Neural progenitor cell (in vitro differentiated cells): ENCODE data around the gene ZSWIM4. TPM values are rescaled to one million over a fixed set of nuclear protein-coding genes. Genes with fewer than 3 reads are reported as not detected.

Experiments
- DNase-seq: peaks from one replicate; pipeline ENCODE4 v3.0.0-alpha.2; 2016; ENCODE audit warnings: low spot score
- H2AFZ ChIP-seq: fragments of 200-600 bp; sonication (generic); replicated peaks from 2 replicates; pipeline ENCODE4 v1.6.1; 2016; ENCODE audit warnings: antibody characterized with exemption
- H3F3A ChIP-seq: fragments of 200-600 bp; sonication (generic); 2 replicates; pipeline ENCODE4 v1.6.1; 2016; ENCODE audit warnings: antibody characterized with exemption, low read depth
- H3K27ac ChIP-seq: fragments of 200-600 bp; sonication (generic); 2 replicates; pipeline ENCODE4 v1.5.1; 2016; ENCODE audit warnings: mild to moderate bottlenecking
- H3K27me3 ChIP-seq: fragments of 200-600 bp; sonication (generic); 2 replicates; pipeline ENCODE4 v1.6.1; 2016; ENCODE audit warnings: mild to moderate bottlenecking, moderate library complexity
- H3K36me3 ChIP-seq: fragments of 200-600 bp; sonication (generic); 2 replicates; pipeline ENCODE4 v1.5.1; 2016
- H3K4me1 ChIP-seq: fragments of 200-600 bp; sonication (generic); 2 replicates; pipeline ENCODE4 v1.6.1; 2016; ENCODE audit warnings: mixed run types
- H3K4me2 ChIP-seq: fragments of 200-600 bp; sonication (generic); 2 replicates; pipeline ENCODE4 v1.6.1; 2016
- H3K4me3 ChIP-seq: fragments of 200-600 bp; sonication (generic); 2 replicates; pipeline ENCODE4 v1.5.1; 2016
- H3K79me2 ChIP-seq: fragments of 200-600 bp; sonication (generic); 2 replicates; pipeline ENCODE4 v1.6.1; 2016; ENCODE audit warnings: low read depth
- H3K9ac ChIP-seq: fragments of 200-600 bp; sonication (generic); 2 replicates; pipeline ENCODE4 v1.6.1; 2016
- H3K9me3 ChIP-seq: fragments of 200-600 bp; sonication (generic); 2 replicates; pipeline ENCODE4 v1.5.1; 2016; ENCODE audit warnings: low read depth
- H4K20me1 ChIP-seq: fragments of 200-600 bp; sonication (generic); 2 replicates; pipeline ENCODE4 v1.6.1; 2016; ENCODE audit warnings: low read depth
- H3K27ac Mint-ChIP-seq: 3 replicates; pipeline ENCODE4 v1.8.0; 2021; ENCODE audit warnings: mixed read lengths
- H3K27me3 Mint-ChIP-seq: 2 replicates; pipeline ENCODE4 v1.8.0; 2022; ENCODE audit warnings: low read depth, mild to moderate bottlenecking, inconsistent platforms, moderate library complexity, mixed read lengths; ENCODE audit not compliant: insufficient read depth
- H3K36me3 Mint-ChIP-seq: 3 replicates; pipeline ENCODE4 v1.8.0; 2021; ENCODE audit warnings: mixed read lengths
- H3K4me1 Mint-ChIP-seq: 3 replicates; pipeline ENCODE4 v1.8.0; 2021; ENCODE audit warnings: mixed read lengths
- H3K4me3 Mint-ChIP-seq: 3 replicates; pipeline ENCODE4 v1.8.0; 2021; ENCODE audit warnings: mild to moderate bottlenecking, moderate library complexity, mixed read lengths
- H3K9me3 Mint-ChIP-seq: 3 replicates; pipeline ENCODE4 v1.8.0; 2020; ENCODE audit warnings: mixed read lengths
- CTCF ChIP-seq: fragments of 200-600 bp; sonication (generic); IDR thresholded peaks from 2 replicates; pipeline ENCODE4 v1.5.1; 2017; ENCODE audit warnings: antibody characterized with exemption, mild to moderate bottlenecking
- EZH2 ChIP-seq: fragments of 200-600 bp; sonication (generic); IDR thresholded peaks from 2 replicates; pipeline ENCODE4 v1.6.1; 2017; ENCODE audit warnings: antibody characterized with exemption, mild to moderate bottlenecking, moderate library complexity
- EZH2phosphoT487 ChIP-seq: fragments of 200-600 bp; sonication (generic); IDR thresholded peaks from 2 replicates; pipeline ENCODE4 v1.6.1; 2017; ENCODE audit warnings: antibody characterized with exemption
- total RNA-seq: library from RNA; depleted of rRNA; stranded (reverse); fragments of >200 nt; gene quantifications from 2 replicates; pipeline ENCODE4 v1.2.3, GENCODE V29; 2015; ENCODE audit warnings: low replicate concordance

ZSWIM4 gene
- total RNA-seq, 1 donor from 2014 or later = 6.7 TPM

GRCh38 chr19:13844130-13844631 lies 48.9 kb downstream of the ZSWIM4 start:
- Histone ChIP-seq H2AFZ (no peak overlapping the region), H3K27ac (no peak overlapping the region), H3K36me3 (no peaks in the 10 kb centered on the region), H3K4me3 (no peak overlapping the region), H3K9ac (no peak overlapping the region), H3K79me2 (no peaks in the 10 kb centered on the region), H3K4me2 (peak overlapping the region; percentile 93), H3K27me3 (peaks cover 14% of the 10 kb centered on the region), H3K4me1 (peaks cover 23% of the 10 kb centered on the region), H4K20me1 (no peaks in the 10 kb centered on the region), H3K9me3 (no peaks in the 10 kb centered on the region), H3F3A (peaks cover 55% of the 10 kb centered on the region)
- Mint-ChIP-seq H3K9me3 (no peaks in the 10 kb centered on the region), H3K27me3 (peaks cover 19% of the 10 kb centered on the region), H3K36me3 (no peaks in the 10 kb centered on the region), H3K4me1 (peaks cover 50% of the 10 kb centered on the region), H3K4me3 (peak overlapping the region; percentile 92), H3K27ac (peak overlapping the region; percentile 72)
- no peak for TF ChIP-seq EZH2
- no peak for TF ChIP-seq EZH2phosphoT487
- no peak for TF ChIP-seq CTCF
- DNase-seq = no peak

- Histone ChIP-seq H3K4me1 (peaks cover 23% of the 10 kb centered on the region), H3K27ac (peak overlapping the region; percentile 95), H3K9ac (no peak overlapping the region), H4K20me1 (no peaks in the 10 kb centered on the region), H3K79me2 (no peaks in the 10 kb centered on the region), H2AFZ (peak overlapping the region; percentile 58), H3K4me2 (peak overlapping the region; percentile 80), H3K9me3 (no peaks in the 10 kb centered on the region), H3K27me3 (peaks cover 21% of the 10 kb centered on the region), H3K4me3 (peak overlapping the region; percentile 63), H3K36me3 (no peaks in the 10 kb centered on the region), H3F3A (peaks cover 60% of the 10 kb centered on the region)
- peaks cover 20% of the 10 kb centered on the region for H3K27me3 Mint-ChIP-seq
- peak overlapping the region; percentile 83 for H3K4me3 Mint-ChIP-seq
- peak; percentile 97 for DNase-seq
- H3K36me3 Mint-ChIP-seq = no peaks in the 10 kb centered on the region
- H3K9me3 Mint-ChIP-seq = no peaks in the 10 kb centered on the region
- peaks cover 52% of the 10 kb centered on the region for H3K4me1 Mint-ChIP-seq
- no peak for TF ChIP-seq EZH2phosphoT487
- TF ChIP-seq CTCF = no peak
- TF ChIP-seq EZH2 = no peak
- H3K27ac Mint-ChIP-seq = peak overlapping the region; percentile 100
These were observed 51.5 kb downstream of the ZSWIM4 start for GRCh38 chr19:13846557-13847406.

GRCh38 chr19:13847407-13848339 lies 52.4 kb downstream of the ZSWIM4 start:
- H3K4me3 ChIP-seq = peak overlapping the region; percentile 63
- peak overlapping the region; percentile 80 for H3K4me2 ChIP-seq
- Mint-ChIP-seq H3K36me3 (no peaks in the 10 kb centered on the region), H3K27me3 (peaks cover 20% of the 10 kb centered on the region), H3K4me3 (peak overlapping the region; percentile 83), H3K4me1 (peaks cover 48% of the 10 kb centered on the region), H3K9me3 (no peaks in the 10 kb centered on the region), H3K27ac (peak overlapping the region; percentile 100)
- TF ChIP-seq EZH2phosphoT487 (no peak), CTCF (peak; percentile 33)
- peaks cover 23% of the 10 kb centered on the region for H3K4me1 ChIP-seq
- peak overlapping the region; percentile 58 for H2AFZ ChIP-seq
- no peaks in the 10 kb centered on the region for H3K9me3 ChIP-seq
- H4K20me1 ChIP-seq = no peaks in the 10 kb centered on the region
- H3K36me3 ChIP-seq = no peaks in the 10 kb centered on the region
- peak; percentile 91 for DNase-seq
- peak overlapping the region; percentile 95 for H3K27ac ChIP-seq
- peaks cover 60% of the 10 kb centered on the region for H3F3A ChIP-seq
- peak overlapping the region; percentile 40 for H3K9ac ChIP-seq
- H3K79me2 ChIP-seq = no peaks in the 10 kb centered on the region
- peaks cover 13% of the 10 kb centered on the region for H3K27me3 ChIP-seq
